Panc1 (cell line): Measurements from ENCODE around the gene CREB5. TPM values are rescaled to one million over a fixed set of nuclear protein-coding genes. Genes with fewer than 3 reads are reported as not detected.
A peak's percentile ranks its signal among the peaks of the same experiment; 100 is the strongest.

Experiments used
- ATAC-seq: fragments of 200-7000 bp; cut with Tn5 transposase; 2 replicates; pipeline ENCODE4 v1.9.1; 2020; ENCODE audit warnings: mild to moderate bottlenecking, moderate library complexity
- BruUV-seq: library from RNA; stranded (reverse); fragments of 400-500 nt; replicated peaks from 2 replicates; lab custom pipeline; 2021; lab: Mats Ljungman, UMichigan
- CTCF ChIA-PET: fragments of 300-600 bp; sonication (Branson Sonifier 250); formaldehyde crosslinking; loops from one replicate; lab custom pipeline; 2022; ENCODE audit warnings: antibody characterized with exemption; lab: Charles Lee
- POLR2A ChIA-PET: fragments of 300-600 bp; sonication (Branson Sonifier 250); formaldehyde crosslinking; loops from one replicate; lab custom pipeline; 2022; ENCODE audit warnings: antibody characterized with exemption; lab: Charles Lee
- DNase-seq: peaks from one replicate; pipeline ENCODE4 v3.0.0-alpha.2; 2010; ENCODE audit warnings: low read depth, low spot score
- H3K27ac ChIP-seq: 2 replicates; pipeline ENCODE4 v1.5.1; 2011; ENCODE audit warnings: mild to moderate bottlenecking, low read length, inconsistent platforms
- H3K27me3 ChIP-seq: fragments of 200-500 bp; sonication (Bioruptor generic); 2 replicates; pipeline ENCODE4 v1.6.0; 2014; ENCODE audit warnings: low read length, inconsistent platforms; ENCODE audit not compliant: control insufficient read depth, insufficient read depth
- H3K36me3 ChIP-seq: fragments of 200-500 bp; sonication (Bioruptor generic); 2 replicates; pipeline ENCODE4 v1.5.1; 2014; ENCODE audit warnings: inconsistent platforms, mild to moderate bottlenecking, low read length, moderate library complexity; ENCODE audit not compliant: control insufficient read depth, insufficient read depth
- H3K4me1 ChIP-seq: 2 replicates; pipeline ENCODE4 v1.5.1; 2011; ENCODE audit warnings: inconsistent platforms, mild to moderate bottlenecking, low read length, moderate library complexity; ENCODE audit not compliant: control insufficient read depth, insufficient read depth
- H3K4me3 ChIP-seq, 2 experiments: 2 replicates each; pipeline ENCODE4 v1.5.1; 2011 to 2012; ENCODE audit warnings: low read depth in 2 of 2, low read length in 2 of 2, mild to moderate bottlenecking in 2 of 2, inconsistent platforms in 1 of 2, moderate library complexity in 1 of 2
- H3K9me3 ChIP-seq: fragments of 200-500 bp; sonication (Bioruptor generic); 2 replicates; pipeline ENCODE4 v1.5.1; 2014; ENCODE audit warnings: low read depth, mild to moderate bottlenecking, inconsistent platforms, low read length, moderate library complexity; ENCODE audit not compliant: control insufficient read depth, insufficient read depth
- POLR2AphosphoS5 ChIP-seq: IDR thresholded peaks from 2 replicates; pipeline ENCODE4 v1.6.1; 2012; ENCODE audit warnings: mild to moderate bottlenecking, low read depth, low read length, moderate library complexity
- SIN3A ChIP-seq: IDR thresholded peaks from 2 replicates; pipeline ENCODE4 v1.6.1; 2012; ENCODE audit warnings: low read depth, mild to moderate bottlenecking, low read length, moderate library complexity, borderline replicate concordance; ENCODE audit not compliant: insufficient read depth
- TCF7L2 ChIP-seq: IDR thresholded peaks from 2 replicates; pipeline ENCODE4 v1.6.1; 2011; ENCODE audit warnings: mild to moderate bottlenecking, low read depth, low read length, inconsistent platforms
- in situ Hi-C: cut with HindIII; loops from 2 replicates; pipeline ENCODE4 v1.10.0; 2016; ENCODE audit warnings: low sequenced_read_pairs, low pct_unique_long_range_greater_than_20kb
- intact Hi-C: fragments of 100-400 bp; cut with micrococcal nuclease; formaldehyde crosslinking; loops from one replicate; pipeline ENCODE4 v1.10.0; 2022; ENCODE audit not compliant: unreplicated experiment
- total RNA-seq: library from RNA; stranded (reverse); gene quantifications from one replicate; pipeline ENCODE4 v1.2.1, GENCODE V29; 2021; ENCODE audit not compliant: unreplicated experiment
- TF ChIP-seq, protein P1 (sequence below), 2 experiments: IDR thresholded peaks; 2 replicates each; pipeline ENCODE4 v1.6.1; 2011 to 2012; ENCODE audit warnings: low read depth in 2 of 2, control low read depth in 1 of 2, low read length in 1 of 2, mild to moderate bottlenecking in 1 of 2, moderate library complexity in 1 of 2; ENCODE audit not compliant: insufficient read depth in 1 of 2
- TF ChIP-seq, protein P2 (sequence below): fragments of 450-650 bp; IDR thresholded peaks from 2 replicates; pipeline ENCODE4 v1.5.1; 2017; ENCODE audit warnings: mild to moderate bottlenecking

Gene CREB5
- total RNA-seq, 1 experiment from 2014 or later, result 3.1 TPM

DNA sequence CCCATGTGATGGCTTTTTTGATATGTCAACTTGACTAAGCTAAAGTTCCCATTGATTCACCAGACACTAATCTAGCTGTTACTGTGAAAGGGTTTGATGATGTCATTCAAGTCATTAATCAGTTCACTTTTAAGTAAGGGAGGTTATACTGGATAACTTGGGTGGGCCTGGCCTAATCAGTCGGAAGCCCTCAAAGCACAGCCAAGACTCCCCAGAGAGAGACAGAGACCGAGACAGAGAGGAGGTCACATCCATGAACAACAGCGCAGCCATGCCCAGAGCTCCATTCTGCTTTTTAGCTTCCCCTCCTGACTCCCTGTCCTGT lies 442.4 kb downstream of the CREB5 start:
- Histone ChIP-seq H3K27ac (no peak overlapping the region), H3K36me3 (no peaks in the 10 kb centered on the region), H3K9me3 (no peaks in the 10 kb centered on the region), H3K4me3 (peak overlapping the region in 1 of 2 experiments; percentile 64; a peak in 2 of 4 replicates), H3K4me1 (no peaks in the 10 kb centered on the region; the same call in 1 of the 2 replicates), H3K27me3 (peaks cover 33% of the 10 kb centered on the region)
- ChIA-PET POLR2A (no interaction called here), CTCF (interaction anchor here (0.7 kb wide), 1 partner anchor 63 kb away, joined by 4 read pairs; no protein-coding TSS in a partner anchor)
- ATAC-seq (no peak), DNase-seq (no peak)
- in situ Hi-C loops (no loop called here), intact Hi-C loops (loop anchor here (2.0 to 10.0 kb wide), 3 partner anchors 230 to 557 kb away; no protein-coding TSS in a partner anchor)
- BruUV-seq, result no TSS peak
- TF ChIP-seq SIN3A, result no peak
- TF ChIP-seq TCF7L2, result no peak; the same call in 1 of the 2 replicates
- TF ChIP-seq, protein P1, sequence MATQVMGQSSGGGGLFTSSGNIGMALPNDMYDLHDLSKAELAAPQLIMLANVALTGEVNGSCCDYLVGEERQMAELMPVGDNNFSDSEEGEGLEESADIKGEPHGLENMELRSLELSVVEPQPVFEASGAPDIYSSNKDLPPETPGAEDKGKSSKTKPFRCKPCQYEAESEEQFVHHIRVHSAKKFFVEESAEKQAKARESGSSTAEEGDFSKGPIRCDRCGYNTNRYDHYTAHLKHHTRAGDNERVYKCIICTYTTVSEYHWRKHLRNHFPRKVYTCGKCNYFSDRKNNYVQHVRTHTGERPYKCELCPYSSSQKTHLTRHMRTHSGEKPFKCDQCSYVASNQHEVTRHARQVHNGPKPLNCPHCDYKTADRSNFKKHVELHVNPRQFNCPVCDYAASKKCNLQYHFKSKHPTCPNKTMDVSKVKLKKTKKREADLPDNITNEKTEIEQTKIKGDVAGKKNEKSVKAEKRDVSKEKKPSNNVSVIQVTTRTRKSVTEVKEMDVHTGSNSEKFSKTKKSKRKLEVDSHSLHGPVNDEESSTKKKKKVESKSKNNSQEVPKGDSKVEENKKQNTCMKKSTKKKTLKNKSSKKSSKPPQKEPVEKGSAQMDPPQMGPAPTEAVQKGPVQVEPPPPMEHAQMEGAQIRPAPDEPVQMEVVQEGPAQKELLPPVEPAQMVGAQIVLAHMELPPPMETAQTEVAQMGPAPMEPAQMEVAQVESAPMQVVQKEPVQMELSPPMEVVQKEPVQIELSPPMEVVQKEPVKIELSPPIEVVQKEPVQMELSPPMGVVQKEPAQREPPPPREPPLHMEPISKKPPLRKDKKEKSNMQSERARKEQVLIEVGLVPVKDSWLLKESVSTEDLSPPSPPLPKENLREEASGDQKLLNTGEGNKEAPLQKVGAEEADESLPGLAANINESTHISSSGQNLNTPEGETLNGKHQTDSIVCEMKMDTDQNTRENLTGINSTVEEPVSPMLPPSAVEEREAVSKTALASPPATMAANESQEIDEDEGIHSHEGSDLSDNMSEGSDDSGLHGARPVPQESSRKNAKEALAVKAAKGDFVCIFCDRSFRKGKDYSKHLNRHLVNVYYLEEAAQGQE (IDR thresholded peaks at IDR 0.05; ENCODE audit: insufficient read depth in 1 of 2, low read depth in 2 of 2, low read length in 1 of 2), result no peak
- TF ChIP-seq POLR2AphosphoS5, result no peak
- TF ChIP-seq, protein P2, sequence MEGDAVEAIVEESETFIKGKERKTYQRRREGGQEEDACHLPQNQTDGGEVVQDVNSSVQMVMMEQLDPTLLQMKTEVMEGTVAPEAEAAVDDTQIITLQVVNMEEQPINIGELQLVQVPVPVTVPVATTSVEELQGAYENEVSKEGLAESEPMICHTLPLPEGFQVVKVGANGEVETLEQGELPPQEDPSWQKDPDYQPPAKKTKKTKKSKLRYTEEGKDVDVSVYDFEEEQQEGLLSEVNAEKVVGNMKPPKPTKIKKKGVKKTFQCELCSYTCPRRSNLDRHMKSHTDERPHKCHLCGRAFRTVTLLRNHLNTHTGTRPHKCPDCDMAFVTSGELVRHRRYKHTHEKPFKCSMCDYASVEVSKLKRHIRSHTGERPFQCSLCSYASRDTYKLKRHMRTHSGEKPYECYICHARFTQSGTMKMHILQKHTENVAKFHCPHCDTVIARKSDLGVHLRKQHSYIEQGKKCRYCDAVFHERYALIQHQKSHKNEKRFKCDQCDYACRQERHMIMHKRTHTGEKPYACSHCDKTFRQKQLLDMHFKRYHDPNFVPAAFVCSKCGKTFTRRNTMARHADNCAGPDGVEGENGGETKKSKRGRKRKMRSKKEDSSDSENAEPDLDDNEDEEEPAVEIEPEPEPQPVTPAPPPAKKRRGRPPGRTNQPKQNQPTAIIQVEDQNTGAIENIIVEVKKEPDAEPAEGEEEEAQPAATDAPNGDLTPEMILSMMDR, result no peak

DNA sequence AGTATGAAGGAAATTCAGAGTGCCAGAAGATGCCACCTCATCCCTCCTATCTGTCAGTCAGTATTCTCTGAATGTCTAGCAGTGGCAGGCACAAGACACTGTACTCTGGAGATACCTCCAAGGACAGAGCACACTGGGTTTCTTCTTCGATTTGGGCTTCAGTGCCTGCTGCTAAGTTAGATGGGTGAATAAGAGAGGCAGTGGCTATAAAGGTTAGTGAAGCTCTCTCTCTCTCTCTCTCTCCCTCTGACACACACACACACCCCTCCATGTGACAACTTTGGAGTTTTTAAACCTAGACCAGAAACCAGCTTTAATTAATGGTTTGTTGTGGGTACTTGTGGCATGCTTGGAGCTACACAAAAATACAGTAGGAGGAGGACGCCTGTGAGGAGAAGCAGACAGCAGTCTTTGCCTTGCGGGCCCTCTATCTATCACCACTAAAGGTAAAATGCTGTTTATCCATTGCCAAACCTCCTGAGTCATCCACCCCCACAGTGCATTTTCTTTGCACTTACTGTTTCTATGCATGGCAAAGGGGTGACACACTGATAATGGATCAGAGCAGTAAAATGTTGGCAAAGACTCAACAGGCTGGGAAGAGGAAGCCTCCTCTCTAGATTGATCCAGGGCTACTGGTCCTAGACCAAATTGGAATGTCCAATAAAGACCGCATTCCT lies 443.4 kb downstream of the CREB5 start:
- H3K4me3 ChIP-seq, result no peak overlapping the region
- peak; percentile 24; the same call in 1 of the 2 replicates for ATAC-seq

More for the DNA sequence above, 443.4 kb downstream of the CREB5 start:
- ChIA-PET POLR2A (interaction anchor here (0.5 kb wide), 1 partner anchor 626 kb away, joined by 4 read pairs; no protein-coding TSS in a partner anchor), CTCF (no interaction called here)
- DNase-seq, result no peak
- no TSS peak for BruUV-seq
- Histone ChIP-seq H3K36me3 (no peaks in the 10 kb centered on the region), H3K27me3 (peaks cover 27% of the 10 kb centered on the region), H3K4me1 (no peaks in the 10 kb centered on the region; the same call in 1 of the 2 replicates), H3K27ac (no peak overlapping the region), H3K9me3 (no peaks in the 10 kb centered on the region)
- intact Hi-C loops, result loop anchor here (2.0 to 10.0 kb wide), 2 partner anchors 231 to 467 kb away; no protein-coding TSS in a partner anchor
- in situ Hi-C loops, result no loop called here
- TF ChIP-seq, protein P2, result no peak
- no peak for TF ChIP-seq POLR2AphosphoS5
- TF ChIP-seq TCF7L2, result no peak
- no peak for TF ChIP-seq SIN3A
- TF ChIP-seq, protein P1 (IDR thresholded peaks at IDR 0.05; ENCODE audit: insufficient read depth in 1 of 2, low read depth in 2 of 2, low read length in 1 of 2), result no peak
